A673 (cell line): ENCODE results near the gene GDPD5. TPM values are rescaled to one million over a fixed set of nuclear protein-coding genes. Genes with fewer than 3 reads are reported as not detected.

ENCODE experiments used
- BruUV-seq: library from RNA; stranded (reverse); fragments of 400-500 nt; replicated peaks from 2 replicates; lab custom pipeline; 2021; lab: Mats Ljungman, UMichigan
- CTCF ChIA-PET: fragments of 300-600 bp; sonication (Branson Sonifier 250); formaldehyde crosslinking; loops from one replicate; lab custom pipeline; 2022; ENCODE audit warnings: antibody characterized with exemption; lab: Charles Lee
- POLR2A ChIA-PET: fragments of 300-600 bp; sonication (Branson Sonifier 250); formaldehyde crosslinking; loops from one replicate; lab custom pipeline; 2022; ENCODE audit warnings: antibody characterized with exemption; ENCODE audit not compliant: low non-redundant PET; lab: Charles Lee
- DNase-seq: peaks from one replicate; pipeline ENCODE4 v3.0.0-alpha.2; 2015; ENCODE audit warnings: low spot score
- H3K27ac ChIP-seq: fragments of 200-600 bp; sonication (generic); 2 replicates; pipeline ENCODE4 v1.5.1; 2016; ENCODE audit warnings: mixed run types, low read depth, mild to moderate bottlenecking, mixed read lengths, antibody characterized with exemption, low read length; ENCODE audit not compliant: poor library complexity, severe bottlenecking
- H3K27me3 ChIP-seq: fragments of 200-600 bp; sonication (generic); replicated peaks from 2 replicates; pipeline ENCODE4 v1.6.1; 2017; ENCODE audit warnings: mixed run types, low read depth, mild to moderate bottlenecking, mixed read lengths, antibody characterized with exemption, low read length; ENCODE audit not compliant: insufficient read depth, poor library complexity
- H3K36me3 ChIP-seq: fragments of 200-600 bp; sonication (generic); 2 replicates; pipeline ENCODE4 v1.6.1; 2016; ENCODE audit warnings: mixed run types, mild to moderate bottlenecking, mixed read lengths, antibody characterized with exemption, low read length; ENCODE audit not compliant: insufficient read depth, poor library complexity, severe bottlenecking
- H3K4me1 ChIP-seq: fragments of 200-600 bp; sonication (generic); 2 replicates; pipeline ENCODE4 v1.6.1; 2017; ENCODE audit warnings: mixed run types, mild to moderate bottlenecking, mixed read lengths, antibody characterized with exemption, low read length; ENCODE audit not compliant: insufficient read depth, poor library complexity, severe bottlenecking
- H3K4me3 ChIP-seq: fragments of 200-600 bp; sonication (generic); 2 replicates; pipeline ENCODE4 v1.5.1; 2016; ENCODE audit warnings: low read depth, mixed run types, mild to moderate bottlenecking, mixed read lengths, low read length; ENCODE audit not compliant: poor library complexity, severe bottlenecking
- H3K9me3 ChIP-seq: fragments of 200-600 bp; sonication (generic); 2 replicates; pipeline ENCODE4 v1.6.1; 2016; ENCODE audit warnings: mixed run types, low read depth, mild to moderate bottlenecking, mixed read lengths, antibody characterized with exemption, low read length; ENCODE audit not compliant: poor library complexity, severe bottlenecking
- CTCF ChIP-seq: fragments of 300-800, 200-600 bp; sonication (generic); conservative IDR thresholded peaks from 2 replicates; pipeline ENCODE4 v1.5.1; 2017; ENCODE audit warnings: low read depth, mild to moderate bottlenecking, antibody characterized with exemption, low read length, moderate library complexity, mixed read lengths
- EZH2 ChIP-seq: fragments of 200-600 bp; sonication (generic); IDR thresholded peaks from 2 replicates; pipeline ENCODE4 v1.6.1; 2017; ENCODE audit warnings: borderline replicate concordance, low read depth, mild to moderate bottlenecking, mixed read lengths, antibody characterized with exemption, low read length; ENCODE audit not compliant: poor library complexity, severe bottlenecking
- intact Hi-C: fragments of 100-400 bp; cut with micrococcal nuclease; formaldehyde crosslinking; loops from one replicate; pipeline ENCODE4 v1.10.0; 2022; ENCODE audit not compliant: unreplicated experiment
- total RNA-seq: library from RNA; stranded (reverse); gene quantifications from 2 replicates; pipeline ENCODE4 v1.2.3, GENCODE V29; 2021

GDPD5 gene
- total RNA-seq, 1 experiment from 2014 or later = 1.4 TPM

GRCh38 chr11:75502138-75502537 lies 23.6 kb downstream of the GDPD5 start:
- CTCF ChIA-PET = no interaction called here

DNA sequence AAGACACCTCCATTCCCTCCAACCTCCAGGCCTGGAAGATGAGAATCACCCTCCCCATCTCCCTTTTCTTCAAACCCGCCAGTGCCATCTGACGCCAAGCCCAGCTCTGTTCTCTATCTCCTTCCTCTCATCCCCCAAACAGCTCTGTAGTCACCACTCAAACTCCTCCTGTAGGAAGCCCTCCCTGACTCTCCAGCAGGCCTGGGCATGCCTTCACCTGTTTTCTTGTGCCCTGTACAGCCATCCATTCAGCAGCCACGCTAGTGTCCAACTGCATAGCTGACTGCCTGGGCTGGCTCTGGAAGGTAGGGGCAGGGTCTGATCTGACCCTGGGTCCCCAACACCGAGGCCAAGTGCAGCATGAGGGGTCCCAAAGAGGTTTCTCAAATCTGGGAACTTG lies 25.0 kb downstream of the GDPD5 start:
- DNase-seq = no peak
- TF ChIP-seq EZH2 (no peak), CTCF (no peak)
- Histone ChIP-seq H3K4me3 (no peak overlapping the region), H3K36me3 (no peaks in the 10 kb centered on the region), H3K4me1 (no peaks in the 10 kb centered on the region), H3K27ac (no peak overlapping the region), H3K27me3 (no peaks in the 10 kb centered on the region), H3K9me3 (no peaks in the 10 kb centered on the region)
- no TSS peak for BruUV-seq
- ChIA-PET CTCF (no interaction called here), POLR2A (no interaction called here)
- intact Hi-C loops = no loop called here

More at GRCh38 chr11:75502138-75502537, 23.6 kb downstream of the GDPD5 start:
- no peak for DNase-seq
- TF ChIP-seq EZH2 (no peak), CTCF (no peak)
- no peak overlapping the region for H3K4me3 ChIP-seq
- H3K36me3 ChIP-seq = no peaks in the 10 kb centered on the region
- H3K9me3 ChIP-seq = no peaks in the 10 kb centered on the region
- H3K4me1 ChIP-seq = no peaks in the 10 kb centered on the region
- no peak overlapping the region for H3K27ac ChIP-seq
- intact Hi-C loops = no loop called here
- POLR2A ChIA-PET = no interaction called here
- no TSS peak for BruUV-seq
- H3K27me3 ChIP-seq = no peaks in the 10 kb centered on the region

DNA sequence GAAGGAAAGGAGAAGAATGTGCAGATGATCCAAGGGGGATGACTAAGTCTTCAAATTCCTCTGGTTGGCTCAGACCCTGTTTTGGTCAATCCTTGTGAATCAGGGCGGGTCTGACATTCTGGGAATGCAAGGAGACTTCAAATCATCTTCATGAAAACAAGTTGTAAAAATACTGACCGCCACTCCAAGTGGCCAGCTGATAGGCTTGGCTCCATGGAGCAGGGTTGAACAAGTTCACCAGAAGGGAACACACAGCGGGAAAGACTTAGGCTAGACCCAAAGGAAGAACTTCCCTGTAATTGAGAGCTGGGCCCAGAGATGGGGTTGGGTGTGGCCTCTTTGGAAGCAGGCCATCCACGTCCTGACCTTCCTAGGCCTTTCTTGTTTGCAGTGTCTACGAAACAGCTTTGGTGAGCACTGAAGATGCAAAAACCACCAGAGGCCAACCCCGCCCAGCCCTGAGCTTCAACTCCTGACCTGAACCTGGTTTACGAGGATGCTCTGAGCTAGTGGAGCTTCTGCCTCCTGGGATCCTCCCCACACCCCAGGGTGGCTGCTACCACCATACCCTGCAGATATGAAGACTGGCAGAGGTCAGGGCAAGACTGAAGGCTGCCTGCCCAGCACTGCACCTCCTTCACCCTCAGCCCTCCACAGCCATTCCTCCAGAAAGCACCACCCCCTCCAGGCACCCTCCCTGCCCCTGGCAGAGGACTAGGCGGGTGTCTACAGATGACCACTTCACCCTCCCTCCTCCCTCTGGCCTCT lies 26.1 kb downstream of the GDPD5 start:
- H3K36me3 ChIP-seq = no peaks in the 10 kb centered on the region
- no peaks in the 10 kb centered on the region for H3K4me1 ChIP-seq
- CTCF ChIA-PET = no interaction called here
- H3K27ac ChIP-seq = no peak overlapping the region
- no TSS peak for BruUV-seq
- DNase-seq = no peak
- H3K9me3 ChIP-seq = no peaks in the 10 kb centered on the region
- TF ChIP-seq EZH2 = no peak
- no peak for TF ChIP-seq CTCF
- POLR2A ChIA-PET = no interaction called here
- intact Hi-C loops = no loop called here
- H3K27me3 ChIP-seq = no peaks in the 10 kb centered on the region
- H3K4me3 ChIP-seq = no peak overlapping the region
